ENCODE results near the gene LY6G5B.

DNA sequence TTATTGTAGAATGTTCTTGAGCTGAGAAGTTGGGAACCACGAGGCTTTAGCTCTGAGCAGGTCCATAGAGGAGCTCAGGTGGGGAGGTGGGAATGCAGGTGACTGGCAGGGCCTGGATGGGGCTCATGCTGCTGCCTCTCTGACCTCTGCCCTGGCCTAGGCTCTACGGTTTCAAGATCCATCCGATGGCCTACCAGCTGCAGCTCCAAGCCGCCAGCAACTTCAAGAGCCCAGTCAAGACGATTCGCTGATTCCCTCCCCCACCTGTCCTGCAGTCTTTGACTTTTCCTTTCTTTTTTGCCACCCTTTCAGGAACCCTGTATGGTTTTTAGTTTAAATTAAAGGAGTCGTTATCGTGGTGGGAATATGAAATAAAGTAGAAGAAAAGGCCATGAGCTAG is at the start of gene LY6G5B:
- TF ChIP-seq, protein P1, sequence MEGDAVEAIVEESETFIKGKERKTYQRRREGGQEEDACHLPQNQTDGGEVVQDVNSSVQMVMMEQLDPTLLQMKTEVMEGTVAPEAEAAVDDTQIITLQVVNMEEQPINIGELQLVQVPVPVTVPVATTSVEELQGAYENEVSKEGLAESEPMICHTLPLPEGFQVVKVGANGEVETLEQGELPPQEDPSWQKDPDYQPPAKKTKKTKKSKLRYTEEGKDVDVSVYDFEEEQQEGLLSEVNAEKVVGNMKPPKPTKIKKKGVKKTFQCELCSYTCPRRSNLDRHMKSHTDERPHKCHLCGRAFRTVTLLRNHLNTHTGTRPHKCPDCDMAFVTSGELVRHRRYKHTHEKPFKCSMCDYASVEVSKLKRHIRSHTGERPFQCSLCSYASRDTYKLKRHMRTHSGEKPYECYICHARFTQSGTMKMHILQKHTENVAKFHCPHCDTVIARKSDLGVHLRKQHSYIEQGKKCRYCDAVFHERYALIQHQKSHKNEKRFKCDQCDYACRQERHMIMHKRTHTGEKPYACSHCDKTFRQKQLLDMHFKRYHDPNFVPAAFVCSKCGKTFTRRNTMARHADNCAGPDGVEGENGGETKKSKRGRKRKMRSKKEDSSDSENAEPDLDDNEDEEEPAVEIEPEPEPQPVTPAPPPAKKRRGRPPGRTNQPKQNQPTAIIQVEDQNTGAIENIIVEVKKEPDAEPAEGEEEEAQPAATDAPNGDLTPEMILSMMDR (IDR thresholded peaks at IDR 0.05; ENCODE audit: borderline replicate concordance, extremely low read depth, low read length, poor library complexity, severe bottlenecking) = no peak
- no peak for TF ChIP-seq EZH2 (IDR thresholded peaks at IDR 0.05; ENCODE audit: borderline replicate concordance, low read depth, low read length, severe bottlenecking)

Measured in DND-41 (cell line).